PFSK-1 (cell line): ENCODE results near the gene FGFR2.

Source experiments
- FOXP2 ChIP-seq: optimal IDR thresholded peaks from 2 replicates; pipeline ENCODE3; 2011; ENCODE audit warnings: borderline replicate concordance, control low read depth, inconsistent platforms; ENCODE audit not compliant: insufficient read depth; ENCODE audit errors: extremely low read length, extremely low read depth
- POLR2AphosphoS5 ChIP-seq: IDR thresholded peaks from 2 replicates; pipeline ENCODE4 v1.6.1; 2012; ENCODE audit warnings: low read depth, mild to moderate bottlenecking, control low read depth, low read length, moderate library complexity
- REST ChIP-seq, 2 experiments: IDR thresholded peaks; 2 replicates each; pipeline versions ENCODE4 v1.6.1 to v1.8.0; 2011 to 2012; ENCODE audit warnings: low read depth in 2 of 2, low read length in 2 of 2, control low read depth in 1 of 2, inconsistent platforms in 1 of 2, mild to moderate bottlenecking in 1 of 2, moderate library complexity in 1 of 2; ENCODE audit not compliant: insufficient read depth in 1 of 2
- SIN3A ChIP-seq: IDR thresholded peaks from 2 replicates; pipeline ENCODE4 v1.6.1; 2012; ENCODE audit warnings: mild to moderate bottlenecking, low read length, moderate library complexity, borderline replicate concordance; ENCODE audit not compliant: insufficient read depth
- TAF1 ChIP-seq: IDR thresholded peaks from 2 replicates; pipeline ENCODE4 v1.6.1; 2012; ENCODE audit warnings: low read length, control low read depth, borderline replicate concordance; ENCODE audit not compliant: insufficient read depth

Gene FGFR2

DNA sequence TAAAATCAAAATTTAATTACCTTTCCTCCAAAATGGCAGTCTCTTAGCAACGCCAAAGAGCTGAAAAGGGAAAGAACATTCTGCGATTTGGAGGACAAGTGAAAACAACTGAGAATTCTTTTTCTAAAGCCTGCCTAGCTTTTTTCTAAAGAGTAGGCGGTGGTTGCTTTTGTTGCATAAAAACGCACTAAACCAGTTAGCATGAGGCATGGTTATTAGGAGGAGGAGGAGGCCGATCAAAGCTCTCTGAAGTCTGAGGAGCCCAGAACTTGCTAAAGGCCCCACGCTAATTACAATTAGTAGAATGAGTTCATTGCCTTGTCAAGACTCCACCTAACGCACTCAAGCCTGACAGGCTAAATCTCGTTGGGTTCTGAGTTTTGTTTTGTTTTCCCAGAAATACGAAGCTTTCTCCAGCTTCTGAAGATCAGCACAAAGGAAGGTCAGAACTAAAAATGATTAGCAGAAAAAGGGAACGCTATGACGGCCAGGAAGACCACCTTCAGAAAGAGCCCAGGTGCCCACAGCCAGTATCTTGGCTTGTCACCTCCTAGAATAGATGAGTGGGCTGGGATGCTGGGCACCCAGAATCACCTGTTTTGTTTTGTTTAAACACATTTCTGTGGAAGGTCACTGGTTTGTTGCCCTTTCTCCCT is 72.0 kb downstream of the FGFR2 start:
- no peak for TF ChIP-seq SIN3A
- no peak for TF ChIP-seq FOXP2
- TF ChIP-seq TAF1: no peak
- TF ChIP-seq POLR2AphosphoS5: no peak
- no peak for TF ChIP-seq REST (IDR thresholded peaks at IDR 0.05; ENCODE audit: insufficient read depth in 1 of 2, low read depth in 2 of 2, low read length in 2 of 2)

DNA sequence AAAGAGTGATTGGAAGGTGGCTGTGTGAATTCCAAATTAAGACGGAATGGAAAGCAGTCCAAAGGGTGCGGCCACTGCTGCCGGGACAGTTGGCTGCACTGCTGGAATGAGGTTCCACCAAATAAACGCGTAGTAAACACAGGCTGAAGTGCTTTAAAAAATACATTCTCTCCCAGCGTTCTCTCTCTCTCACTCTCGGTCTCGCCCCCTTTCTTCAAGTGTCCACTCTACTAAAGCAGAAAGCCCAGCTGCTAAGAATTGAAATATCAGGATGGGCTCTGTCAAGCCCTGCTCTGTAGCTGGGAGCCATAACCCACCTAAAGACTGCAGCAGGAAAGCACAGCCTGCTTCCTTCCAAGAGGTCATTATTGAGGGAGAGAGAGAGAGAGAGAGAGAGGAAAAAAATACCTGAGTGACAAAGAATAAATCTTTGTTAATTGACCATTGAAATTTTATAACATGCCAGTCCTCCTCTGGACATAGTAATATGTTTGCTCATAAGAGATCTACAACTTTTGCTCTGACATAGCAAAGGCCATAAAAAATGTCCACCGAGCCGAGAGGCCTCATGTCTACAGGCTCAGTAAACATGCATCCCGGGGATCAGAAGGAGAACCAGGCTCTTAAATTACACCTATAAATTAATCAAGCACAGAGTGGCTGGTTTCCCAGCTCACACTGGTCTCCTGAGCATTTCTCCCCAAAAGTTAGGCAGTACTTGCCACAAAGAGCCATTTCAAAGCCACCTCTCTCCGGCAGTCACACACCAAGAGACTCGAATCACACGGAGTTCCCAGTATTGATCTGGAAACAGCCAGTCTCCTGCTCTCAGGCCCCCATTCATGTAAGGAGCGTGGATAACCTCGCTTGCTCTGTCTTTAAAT is 72.8 kb downstream of the FGFR2 start:
- TF ChIP-seq TAF1: no peak
- TF ChIP-seq POLR2AphosphoS5: no peak
- TF ChIP-seq SIN3A: no peak
- TF ChIP-seq FOXP2: no peak
- TF ChIP-seq REST (IDR thresholded peaks at IDR 0.05; ENCODE audit: insufficient read depth in 1 of 2, low read depth in 2 of 2, low read length in 2 of 2): no peak

- TF ChIP-seq REST (IDR thresholded peaks at IDR 0.05; ENCODE audit: insufficient read depth in 1 of 2, low read depth in 2 of 2, low read length in 2 of 2): no peak
These were observed 74.0 kb downstream of the FGFR2 start for GRCh38 chr10:121524157-121524817.

DNA sequence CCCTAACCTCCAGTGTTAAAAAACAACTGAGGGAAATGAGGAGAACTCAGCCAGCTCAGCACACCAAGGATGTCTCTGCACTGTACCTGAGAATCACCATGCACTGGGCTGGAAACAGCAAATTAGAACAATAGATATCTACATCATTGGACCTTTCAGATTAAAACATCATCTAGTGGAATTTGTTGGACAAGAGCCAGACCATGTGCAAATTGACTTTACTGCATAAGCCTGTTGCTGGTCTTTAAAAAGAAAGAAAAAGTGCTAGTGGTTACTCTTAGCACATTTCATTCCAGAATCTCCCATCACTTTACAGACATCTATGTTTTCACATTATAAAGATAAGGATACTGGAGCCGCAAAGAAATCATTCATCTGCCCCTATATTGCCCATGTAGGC is 75.4 kb downstream of the FGFR2 start:
- TF ChIP-seq SIN3A: no peak
- no peak for TF ChIP-seq REST (IDR thresholded peaks at IDR 0.05; ENCODE audit: insufficient read depth in 1 of 2, low read depth in 2 of 2, low read length in 2 of 2)
- no peak for TF ChIP-seq FOXP2
- no peak for TF ChIP-seq TAF1
- TF ChIP-seq POLR2AphosphoS5: no peak
